Measurements from ENCODE around the gene LANCL3.
"Not testable (repeated sequence)": the region's sequence is repeated elsewhere in the genome, so short reads cannot be mapped to it uniquely, and the experiment has no call there.

DNA sequence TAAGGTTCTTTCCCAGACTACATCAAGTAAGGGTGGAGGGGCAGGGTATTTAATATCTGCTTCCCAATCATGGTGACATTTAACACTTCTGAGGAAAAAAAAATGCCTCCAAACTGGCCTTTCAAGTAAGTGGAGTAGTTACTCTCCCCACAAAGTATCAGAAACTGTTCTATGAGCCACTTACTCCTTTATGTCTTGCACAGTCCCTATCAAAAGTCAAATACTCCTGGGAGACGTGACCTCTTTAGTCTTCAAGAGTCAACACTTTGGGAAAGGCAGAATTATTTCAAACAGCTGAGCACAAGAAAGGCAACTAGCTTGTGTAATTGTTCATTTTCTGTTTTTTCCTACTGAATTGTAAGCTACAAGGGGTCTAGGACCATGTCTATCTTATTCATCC, 1.1 kb upstream of the LANCL3 start:
- TF ChIP-seq TEAD4, TEAD1 (CRISPR knock-in tag; IDR thresholded peaks at IDR 0.05): not testable (repeated sequence)
- TF ChIP-seq, protein P1, sequence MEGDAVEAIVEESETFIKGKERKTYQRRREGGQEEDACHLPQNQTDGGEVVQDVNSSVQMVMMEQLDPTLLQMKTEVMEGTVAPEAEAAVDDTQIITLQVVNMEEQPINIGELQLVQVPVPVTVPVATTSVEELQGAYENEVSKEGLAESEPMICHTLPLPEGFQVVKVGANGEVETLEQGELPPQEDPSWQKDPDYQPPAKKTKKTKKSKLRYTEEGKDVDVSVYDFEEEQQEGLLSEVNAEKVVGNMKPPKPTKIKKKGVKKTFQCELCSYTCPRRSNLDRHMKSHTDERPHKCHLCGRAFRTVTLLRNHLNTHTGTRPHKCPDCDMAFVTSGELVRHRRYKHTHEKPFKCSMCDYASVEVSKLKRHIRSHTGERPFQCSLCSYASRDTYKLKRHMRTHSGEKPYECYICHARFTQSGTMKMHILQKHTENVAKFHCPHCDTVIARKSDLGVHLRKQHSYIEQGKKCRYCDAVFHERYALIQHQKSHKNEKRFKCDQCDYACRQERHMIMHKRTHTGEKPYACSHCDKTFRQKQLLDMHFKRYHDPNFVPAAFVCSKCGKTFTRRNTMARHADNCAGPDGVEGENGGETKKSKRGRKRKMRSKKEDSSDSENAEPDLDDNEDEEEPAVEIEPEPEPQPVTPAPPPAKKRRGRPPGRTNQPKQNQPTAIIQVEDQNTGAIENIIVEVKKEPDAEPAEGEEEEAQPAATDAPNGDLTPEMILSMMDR (IDR thresholded peaks at IDR 0.05), result not testable (repeated sequence)
- TF ChIP-seq, protein P2, sequence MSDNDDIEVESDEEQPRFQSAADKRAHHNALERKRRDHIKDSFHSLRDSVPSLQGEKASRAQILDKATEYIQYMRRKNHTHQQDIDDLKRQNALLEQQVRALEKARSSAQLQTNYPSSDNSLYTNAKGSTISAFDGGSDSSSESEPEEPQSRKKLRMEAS (CRISPR knock-in tag; IDR thresholded peaks at IDR 0.05), result not testable (repeated sequence)
- TF ChIP-seq, protein P3, sequence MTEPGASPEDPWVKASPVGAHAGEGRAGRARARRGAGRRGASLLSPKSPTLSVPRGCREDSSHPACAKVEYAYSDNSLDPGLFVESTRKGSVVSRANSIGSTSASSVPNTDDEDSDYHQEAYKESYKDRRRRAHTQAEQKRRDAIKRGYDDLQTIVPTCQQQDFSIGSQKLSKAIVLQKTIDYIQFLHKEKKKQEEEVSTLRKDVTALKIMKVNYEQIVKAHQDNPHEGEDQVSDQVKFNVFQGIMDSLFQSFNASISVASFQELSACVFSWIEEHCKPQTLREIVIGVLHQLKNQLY (CRISPR knock-in tag; IDR thresholded peaks at IDR 0.05), result not testable (repeated sequence)

Data from WTC11 (cell line).